KMS-11 (cell line): ENCODE data around the gene PPIL6.
A peak's percentile ranks its signal among the peaks of the same experiment; 100 is the strongest.
"Not testable (repeated sequence)": the region's sequence is repeated elsewhere in the genome, so short reads cannot be mapped to it uniquely, and the experiment has no call there.

Experiments
- H2AFZ ChIP-seq: fragments of 200-600 bp; sonication (generic); 2 replicates; pipeline ENCODE4 v1.6.1; 2016; ENCODE audit warnings: antibody characterized with exemption, mixed run types, low read depth
- H3K27ac ChIP-seq: fragments of 200-600 bp; sonication (generic); 2 replicates; pipeline ENCODE4 v1.6.1; 2016; ENCODE audit warnings: mild to moderate bottlenecking, mixed run types
- H3K27me3 ChIP-seq: fragments of 200-600 bp; sonication (generic); 2 replicates; pipeline ENCODE4 v1.6.1; 2017; ENCODE audit warnings: mild to moderate bottlenecking, low read depth, mixed run types, moderate library complexity; ENCODE audit not compliant: insufficient read depth
- H3K36me3 ChIP-seq: fragments of 200-600 bp; sonication (generic); 2 replicates; pipeline ENCODE4 v1.6.1; 2017; ENCODE audit warnings: mild to moderate bottlenecking, mixed run types; ENCODE audit not compliant: insufficient read depth
- H3K4me1 ChIP-seq: fragments of 200-600 bp; sonication (generic); 2 replicates; pipeline ENCODE4 v1.6.1; 2016; ENCODE audit warnings: mild to moderate bottlenecking, low read depth, mixed run types; ENCODE audit not compliant: poor library complexity, severe bottlenecking
- H3K4me2 ChIP-seq: fragments of 200-600 bp; sonication (generic); 2 replicates; pipeline ENCODE4 v1.7.0; 2016; ENCODE audit warnings: mild to moderate bottlenecking, mixed run types
- H3K4me3 ChIP-seq: fragments of 200-600 bp; sonication (generic); IDR thresholded peaks from 2 replicates; pipeline ENCODE4 v1.6.1; 2017; ENCODE audit warnings: low read depth, low read length, mixed read lengths; ENCODE audit not compliant: insufficient read depth
- H3K79me2 ChIP-seq: fragments of 200-600 bp; sonication (generic); 2 replicates; pipeline ENCODE4 v1.6.1; 2016; ENCODE audit warnings: low read depth, mixed run types; ENCODE audit not compliant: insufficient read depth
- H3K9ac ChIP-seq: fragments of 200-600 bp; sonication (generic); 2 replicates; pipeline ENCODE4 v1.6.1; 2016; ENCODE audit warnings: mild to moderate bottlenecking, mixed run types
- H4K20me1 ChIP-seq: fragments of 200-600 bp; sonication (generic); 2 replicates; pipeline ENCODE4 v1.6.1; 2016; ENCODE audit warnings: mild to moderate bottlenecking, mixed run types; ENCODE audit not compliant: insufficient read depth
- TF ChIP-seq, protein P1 (sequence below): fragments of 200-600 bp; sonication (generic); conservative IDR thresholded peaks from 2 replicates; pipeline ENCODE4 v1.6.1; 2017; ENCODE audit warnings: low read depth, mild to moderate bottlenecking, antibody characterized with exemption, low read length, moderate library complexity, mixed read lengths

PPIL6 gene

DNA sequence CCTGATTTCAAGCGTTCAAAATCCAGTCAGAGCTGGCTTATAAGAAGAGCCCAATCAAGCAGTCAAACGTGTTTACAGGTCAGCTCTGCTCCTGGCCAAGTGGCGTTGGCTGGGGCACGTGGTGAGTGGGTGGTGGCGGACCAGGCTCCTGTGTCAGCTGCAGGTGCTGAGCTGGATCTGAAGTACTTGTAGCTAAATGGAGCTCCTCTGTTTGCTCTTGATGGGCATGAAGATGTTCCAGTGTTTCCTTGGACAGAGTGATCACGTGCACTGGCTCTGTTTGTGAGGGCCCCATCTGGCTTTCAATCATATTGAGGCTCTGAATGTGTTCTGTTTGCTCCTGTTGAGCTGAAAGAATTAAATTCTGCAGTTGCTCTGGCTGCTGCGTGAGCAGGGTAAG is 25.3 kb upstream of the PPIL6 start:
- H3K4me3 ChIP-seq, result no peak overlapping the region
- H3K36me3 ChIP-seq, result no peaks in the 10 kb centered on the region
- no peak overlapping the region for H3K27ac ChIP-seq
- H3K9ac ChIP-seq, result no peak overlapping the region
- H3K4me1 ChIP-seq, result peaks cover 6% of the 10 kb centered on the region
- no peak overlapping the region for H2AFZ ChIP-seq
- no peaks in the 10 kb centered on the region for H4K20me1 ChIP-seq
- H3K4me2 ChIP-seq, result no peak overlapping the region
- H3K79me2 ChIP-seq, result no peaks in the 10 kb centered on the region
- TF ChIP-seq, protein P1, sequence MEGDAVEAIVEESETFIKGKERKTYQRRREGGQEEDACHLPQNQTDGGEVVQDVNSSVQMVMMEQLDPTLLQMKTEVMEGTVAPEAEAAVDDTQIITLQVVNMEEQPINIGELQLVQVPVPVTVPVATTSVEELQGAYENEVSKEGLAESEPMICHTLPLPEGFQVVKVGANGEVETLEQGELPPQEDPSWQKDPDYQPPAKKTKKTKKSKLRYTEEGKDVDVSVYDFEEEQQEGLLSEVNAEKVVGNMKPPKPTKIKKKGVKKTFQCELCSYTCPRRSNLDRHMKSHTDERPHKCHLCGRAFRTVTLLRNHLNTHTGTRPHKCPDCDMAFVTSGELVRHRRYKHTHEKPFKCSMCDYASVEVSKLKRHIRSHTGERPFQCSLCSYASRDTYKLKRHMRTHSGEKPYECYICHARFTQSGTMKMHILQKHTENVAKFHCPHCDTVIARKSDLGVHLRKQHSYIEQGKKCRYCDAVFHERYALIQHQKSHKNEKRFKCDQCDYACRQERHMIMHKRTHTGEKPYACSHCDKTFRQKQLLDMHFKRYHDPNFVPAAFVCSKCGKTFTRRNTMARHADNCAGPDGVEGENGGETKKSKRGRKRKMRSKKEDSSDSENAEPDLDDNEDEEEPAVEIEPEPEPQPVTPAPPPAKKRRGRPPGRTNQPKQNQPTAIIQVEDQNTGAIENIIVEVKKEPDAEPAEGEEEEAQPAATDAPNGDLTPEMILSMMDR, result no peak
- H3K27me3 ChIP-seq, result no peaks in the 10 kb centered on the region

DNA sequence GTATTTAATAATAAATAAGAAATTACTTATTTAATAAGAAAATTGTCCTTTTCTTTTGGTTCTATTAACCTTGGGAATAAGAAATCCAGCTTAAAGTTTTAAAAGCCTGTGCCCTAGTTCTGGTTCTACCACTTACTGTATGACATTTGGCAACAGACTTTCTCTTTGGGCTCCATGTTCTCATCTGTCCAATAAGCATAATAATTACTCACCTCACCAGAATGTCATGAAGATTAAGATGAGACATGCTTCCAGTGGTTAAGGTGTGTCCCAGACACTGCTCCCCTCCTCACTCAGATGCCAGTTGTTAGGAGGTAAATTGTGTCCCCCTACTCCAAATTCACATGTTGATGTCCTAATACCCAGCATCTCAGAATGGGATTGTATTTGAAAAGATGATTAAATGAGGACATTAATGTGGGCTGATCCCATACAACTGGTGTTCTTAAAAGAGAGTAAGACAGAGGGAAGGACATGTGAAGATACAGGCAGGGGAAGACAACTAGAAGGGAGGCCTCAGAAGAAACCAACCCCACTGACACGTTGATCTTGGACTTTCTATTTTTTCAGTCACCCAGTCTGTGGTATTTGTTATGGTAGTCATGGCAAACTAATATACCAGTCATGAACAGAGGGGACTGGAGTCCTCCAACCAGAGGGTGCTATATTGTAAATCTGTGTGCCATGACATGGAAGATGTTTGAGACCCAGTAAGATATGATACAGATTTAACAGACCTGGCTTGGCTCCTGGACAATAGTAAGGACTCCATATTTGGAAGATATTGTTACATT is 21.5 kb upstream of the PPIL6 start:
- no peak overlapping the region for H3K9ac ChIP-seq
- no peak overlapping the region for H3K4me2 ChIP-seq
- no peaks in the 10 kb centered on the region for H3K27me3 ChIP-seq
- no peak overlapping the region for H3K27ac ChIP-seq
- no peaks in the 10 kb centered on the region for H3K36me3 ChIP-seq
- no peak overlapping the region for H2AFZ ChIP-seq
- no peaks in the 10 kb centered on the region for H3K79me2 ChIP-seq
- TF ChIP-seq, protein P1, result no peak
- H4K20me1 ChIP-seq, result no peaks in the 10 kb centered on the region
- peaks cover 45% of the 10 kb centered on the region for H3K4me1 ChIP-seq
- H3K4me3 ChIP-seq, result no peak overlapping the region

DNA sequence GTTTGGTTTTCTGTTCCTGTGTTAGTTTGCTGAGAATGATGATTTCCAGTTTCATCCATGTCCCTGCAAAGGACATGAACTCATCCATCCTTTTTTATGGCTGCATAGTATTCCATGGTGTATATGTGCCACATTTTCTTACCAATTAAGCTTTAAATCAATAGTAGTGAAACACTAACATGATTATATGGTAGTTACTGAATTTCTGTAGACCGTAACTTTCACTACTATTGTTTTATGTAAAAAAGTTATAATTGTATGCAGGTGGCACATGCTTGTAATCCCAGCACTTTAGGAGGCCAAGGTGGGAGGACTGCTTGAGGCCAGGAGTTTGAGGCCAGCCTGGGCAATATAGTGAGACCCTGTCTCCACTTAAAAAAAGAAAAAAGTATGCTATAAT is 20.8 kb upstream of the PPIL6 start:
- not testable (repeated sequence) for H2AFZ ChIP-seq, H3K27ac ChIP-seq, H3K36me3 ChIP-seq, H3K9ac ChIP-seq, H3K27me3 ChIP-seq, H3K4me3 ChIP-seq, H3K79me2 ChIP-seq, H4K20me1 ChIP-seq
- Histone ChIP-seq H3K4me2 (peak overlapping the region; percentile 47; the same call in 1 of the 2 replicates), H3K4me1 (peaks cover 49% of the 10 kb centered on the region)

DNA sequence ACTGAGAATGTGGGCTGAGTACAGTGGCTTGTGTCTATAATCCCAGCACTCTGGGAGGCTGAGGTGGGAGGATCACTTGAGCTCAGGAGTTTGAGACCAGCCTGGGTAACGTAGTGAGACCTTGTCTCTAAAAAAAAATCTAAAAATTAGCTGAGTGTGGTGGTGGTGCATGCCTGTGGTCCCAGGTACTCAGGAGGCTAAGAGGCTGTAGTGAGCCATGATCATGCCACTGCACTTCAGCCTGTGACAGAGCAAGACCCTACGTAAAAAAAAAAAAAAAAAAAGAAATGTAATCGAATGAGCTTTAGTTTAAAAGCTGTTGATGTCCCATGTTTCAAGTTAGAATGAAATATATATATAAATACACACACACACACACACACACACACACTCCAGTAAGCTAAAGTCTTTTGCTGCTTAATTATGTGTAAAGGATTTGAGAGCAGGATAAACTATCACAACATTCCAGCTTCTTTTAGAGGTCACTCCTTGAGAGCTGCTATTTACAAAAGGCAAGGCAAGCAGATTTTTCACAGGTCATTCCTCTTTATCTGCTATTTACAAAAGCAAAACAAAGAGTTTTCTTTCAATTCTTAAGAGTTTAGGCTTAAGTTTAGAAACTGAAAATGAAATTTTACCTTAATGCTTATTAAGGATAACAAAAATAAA is 19.9 kb upstream of the PPIL6 start:
- Histone ChIP-seq H4K20me1 (no peaks in the 10 kb centered on the region), H3K27me3 (no peaks in the 10 kb centered on the region), H3K4me1 (peaks cover 49% of the 10 kb centered on the region), H3K27ac (peak overlapping the region; percentile 43), H3K79me2 (no peaks in the 10 kb centered on the region), H3K36me3 (no peaks in the 10 kb centered on the region), H3K4me2 (peak overlapping the region; percentile 47; the same call in 1 of the 2 replicates), H2AFZ (no peak overlapping the region), H3K9ac (no peak overlapping the region), H3K4me3 (no peak overlapping the region)
- TF ChIP-seq, protein P1, result no peak
